Measurements from ENCODE around the gene KASH5.

- TF ChIP-seq CTCF (conservative IDR thresholded peaks at IDR 0.05; ENCODE audit: low read depth, low read length) (no peak), EZH2 (IDR thresholded peaks at IDR 0.05; ENCODE audit: borderline replicate concordance, low read depth, low read length, poor library complexity, severe bottlenecking) (no peak)
These were observed 19.0 kb downstream of the KASH5 start for GRCh38 chr19:49407079-49407478.

All from A673 (cell line).